HG03064 (cell line): ENCODE measurements around the gene SELENOP.
"Not testable (repeated sequence)": the region's sequence is repeated elsewhere in the genome, so short reads cannot be mapped to it uniquely, and the experiment has no call there.

Experiments
- ATAC-seq: cut with Tn5 transposase; IDR thresholded peaks from one replicate; pipeline ENCODE4 v1.9.1; 2021; ENCODE audit warnings: low read depth; ENCODE audit not compliant: unreplicated experiment

The SELENOP gene

DNA sequence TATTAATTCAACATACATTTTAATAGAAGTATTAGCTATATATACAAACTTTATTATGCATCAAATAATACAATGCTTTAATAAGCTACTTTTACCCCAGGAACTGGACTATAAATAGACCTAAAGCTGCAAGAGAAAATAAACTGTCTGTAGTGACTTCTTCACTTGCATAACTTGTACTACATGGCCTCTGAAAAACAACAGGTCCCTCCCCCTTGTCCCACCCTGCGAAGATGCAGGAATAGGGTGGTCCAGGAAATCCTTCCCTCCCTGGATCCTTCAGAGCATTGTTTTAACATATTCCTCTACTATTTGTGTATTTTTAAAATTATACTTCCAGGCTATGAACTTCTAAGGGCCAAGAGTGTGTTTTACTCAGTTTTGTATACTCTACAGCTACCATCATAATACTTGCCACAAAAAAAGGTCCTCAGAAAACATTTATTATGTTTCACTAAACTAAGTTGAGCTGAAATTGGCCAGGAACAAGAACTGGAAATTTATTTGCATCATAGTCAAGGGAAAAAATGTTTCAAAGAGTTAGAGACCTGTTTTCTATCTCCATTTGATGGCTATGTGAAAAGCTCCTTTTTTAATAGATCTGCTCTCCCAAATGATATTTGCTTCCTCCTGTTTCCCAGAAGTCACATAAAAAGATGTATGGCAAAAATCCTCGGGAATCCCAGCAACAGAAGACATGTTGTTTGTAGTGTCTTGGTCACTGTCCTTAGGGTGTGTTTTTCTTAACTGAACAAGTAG lies 15.2 kb upstream of the SELENOP start:
- no peak for ATAC-seq

GRCh38 chr5:42825422-42826148 lies 13.9 kb upstream of the SELENOP start:
- no peak for ATAC-seq

- ATAC-seq = no peak
Observed at GRCh38 chr5:42824347-42824976, 12.8 kb upstream of the SELENOP start.

GRCh38 chr5:42822548-42822947 lies 10.9 kb upstream of the SELENOP start:
- ATAC-seq = no peak

DNA sequence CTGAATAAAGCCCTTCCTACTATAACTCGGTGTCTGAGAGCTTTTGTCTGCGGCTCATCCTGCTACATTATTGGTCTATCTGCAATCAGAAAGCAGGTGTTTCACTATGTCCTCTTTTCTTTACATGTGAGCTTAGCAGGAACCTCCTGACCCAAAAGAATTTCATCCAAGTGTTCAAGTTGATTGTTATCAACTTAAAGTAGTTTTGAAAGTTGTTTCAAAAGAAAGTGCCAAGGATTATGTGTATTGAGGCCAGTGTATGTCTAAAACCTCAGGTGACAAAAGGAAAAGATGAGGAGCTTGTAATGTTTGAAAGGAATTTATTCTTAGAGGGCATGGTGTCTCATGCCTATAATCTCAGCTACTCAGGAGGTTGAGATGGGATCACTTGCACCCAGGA lies 8.1 kb upstream of the SELENOP start:
- no peak for ATAC-seq

DNA sequence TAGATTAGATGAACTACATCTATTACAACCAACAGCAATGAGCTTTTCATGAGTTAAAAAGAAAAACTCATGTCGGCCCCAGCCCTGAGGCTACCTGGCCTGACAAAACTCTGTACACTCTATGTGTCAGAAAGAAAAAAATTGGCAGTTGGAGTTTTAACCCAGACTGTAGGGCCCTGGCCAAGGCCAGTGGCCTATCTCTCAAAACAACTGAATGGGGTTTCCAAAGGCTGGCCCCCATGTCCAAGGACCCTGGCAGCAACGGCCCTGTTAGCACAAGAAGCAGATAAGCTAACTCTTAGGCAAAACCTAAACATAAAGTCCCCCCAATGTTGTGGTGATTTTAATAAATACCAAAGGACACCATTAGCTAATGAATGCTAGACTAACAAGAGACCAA lies 4.9 kb upstream of the SELENOP start:
- not testable (repeated sequence) for ATAC-seq

DNA sequence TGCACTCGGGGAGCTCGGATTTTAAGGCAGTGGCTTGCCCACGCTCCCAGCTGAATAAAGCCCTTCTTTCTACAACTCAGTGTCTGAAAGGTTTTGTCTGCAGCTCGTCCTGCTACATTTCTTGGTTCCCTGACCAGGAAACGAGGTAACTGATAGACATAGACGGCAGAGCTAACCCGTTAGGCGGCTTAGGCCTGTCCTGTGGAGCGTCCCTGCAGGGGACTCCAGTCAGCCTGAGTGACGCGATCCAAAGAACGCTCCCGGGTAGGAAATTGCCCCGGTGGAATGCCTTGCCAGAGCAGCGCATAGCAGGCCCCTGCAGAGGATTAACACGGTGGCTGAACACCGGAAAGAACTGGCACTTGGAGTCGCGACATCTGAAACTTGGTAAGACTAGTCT lies 1.8 kb upstream of the SELENOP start:
- no peak for ATAC-seq

DNA sequence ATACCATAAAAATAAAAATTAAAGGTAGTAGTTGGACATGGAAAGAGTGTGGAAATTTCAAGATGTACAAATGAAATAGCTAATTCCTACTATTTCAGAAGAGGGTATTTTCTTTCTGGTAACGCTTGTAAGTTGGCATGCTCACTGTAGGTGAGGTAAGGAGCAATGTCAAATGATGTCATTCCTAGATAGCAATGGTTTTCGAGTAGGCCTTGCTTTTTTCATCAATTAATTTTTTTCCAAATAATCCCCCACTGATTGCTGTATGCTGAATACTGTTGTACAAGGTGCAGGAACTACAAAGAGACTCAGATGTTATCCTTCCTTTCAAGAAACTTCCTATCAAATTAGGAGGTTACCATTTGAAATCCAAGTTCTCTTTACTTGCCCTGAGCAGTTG lies 928 bp upstream of the SELENOP start:
- no peak for ATAC-seq

GRCh38 chr5:42810834-42811590 lies 680 bp downstream of the SELENOP start:
- no peak for ATAC-seq

- no peak for ATAC-seq
Observed at GRCh38 chr5:42808888-42809611, 2.6 kb downstream of the SELENOP start.

DNA sequence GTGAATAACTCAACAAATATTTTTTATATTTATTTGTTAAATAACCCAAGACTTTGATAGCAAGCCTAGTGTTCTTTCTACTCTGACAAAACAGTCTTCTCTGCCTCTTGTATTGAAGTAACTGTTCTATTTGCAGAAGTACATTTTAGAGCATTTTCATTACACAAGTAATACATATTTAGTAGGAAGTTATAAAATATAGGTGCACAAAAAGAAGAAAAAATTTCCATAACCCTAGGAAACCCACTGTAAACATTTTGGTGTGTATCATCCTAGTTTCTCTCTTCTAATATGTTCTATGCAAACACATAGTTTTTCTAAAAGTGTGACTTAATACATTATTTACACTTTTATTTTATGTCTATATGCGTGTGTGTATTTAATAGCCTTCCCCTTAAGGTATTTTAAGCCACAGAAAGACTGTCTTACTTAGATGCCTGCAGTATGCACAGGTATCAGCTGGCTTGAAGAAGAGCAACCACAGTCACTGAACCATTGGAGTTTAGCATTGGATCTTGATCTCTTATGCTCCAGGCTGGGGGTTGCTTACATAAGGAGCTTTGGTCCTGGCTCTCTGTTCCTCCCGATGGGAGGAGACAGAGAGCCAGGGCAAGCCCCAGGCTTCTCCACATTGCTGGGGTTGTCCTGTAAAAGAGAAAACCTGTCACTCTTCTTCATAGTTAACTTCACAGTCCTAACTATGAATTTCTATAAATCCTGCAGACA lies 3.8 kb downstream of the SELENOP start:
- no peak for ATAC-seq

DNA sequence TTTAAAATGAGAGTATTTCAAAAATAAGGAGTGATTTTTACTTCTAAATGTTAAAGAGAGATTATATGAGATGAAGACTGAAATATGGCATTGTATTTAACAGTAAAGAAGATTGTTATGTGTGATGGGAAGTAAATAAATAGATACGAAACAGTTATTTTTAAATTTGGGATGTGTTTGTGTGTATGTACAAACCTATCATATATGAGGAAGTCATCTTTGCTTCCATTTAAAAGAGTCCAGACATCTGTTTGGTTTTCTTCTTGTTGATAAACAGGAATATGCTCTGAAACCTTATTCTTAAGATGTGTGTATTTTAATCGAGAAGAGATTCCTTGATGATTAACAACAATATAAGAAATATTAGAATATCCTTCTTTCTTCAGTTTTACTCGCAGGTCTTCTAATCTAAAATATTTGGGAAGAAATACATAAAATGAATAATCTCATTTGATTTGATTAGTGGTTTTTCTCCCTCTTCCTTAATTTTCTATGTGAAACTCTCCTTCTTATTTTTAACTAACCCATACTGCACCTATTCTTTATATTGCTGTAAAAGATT lies 4.9 kb downstream of the SELENOP start:
- ATAC-seq = no peak

- no peak for ATAC-seq
Observed at GRCh38 chr5:42806004-42806700, 5.5 kb downstream of the SELENOP start.

- ATAC-seq = no peak
Observed at GRCh38 chr5:42804717-42805339, 6.9 kb downstream of the SELENOP start.

DNA sequence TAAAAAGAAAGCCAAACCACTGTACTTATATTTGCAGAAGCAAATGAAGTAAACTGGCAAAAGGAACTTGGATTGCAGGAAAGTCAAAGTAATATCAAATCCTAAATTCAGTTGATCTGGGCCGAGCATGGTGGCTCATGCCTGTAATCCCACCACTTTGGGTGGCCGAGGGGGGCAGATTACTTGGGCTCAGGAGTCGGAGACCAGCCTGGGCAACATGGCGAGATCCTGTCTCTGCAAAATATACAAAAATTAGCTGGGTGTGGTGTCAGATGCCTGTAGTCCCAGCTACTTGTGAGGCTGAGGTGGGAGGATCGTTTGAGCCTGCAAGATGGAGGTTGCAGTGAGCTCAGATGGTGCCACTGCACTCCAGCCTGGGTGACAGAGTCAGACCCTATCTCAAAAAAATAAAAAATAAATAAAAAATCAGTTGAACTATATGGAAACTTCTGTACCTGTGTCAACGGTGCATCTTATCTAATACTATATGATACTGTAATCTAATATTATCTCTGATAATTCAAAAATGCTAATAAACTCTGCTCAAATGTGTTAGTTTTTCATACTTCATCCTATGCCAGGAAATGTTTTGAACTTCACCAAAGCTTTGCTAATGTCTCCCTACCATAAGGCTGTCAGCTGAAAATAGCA lies 10.1 kb downstream of the SELENOP start:
- no peak for ATAC-seq

GRCh38 chr5:42800748-42801330 lies 10.9 kb downstream of the SELENOP start:
- ATAC-seq = no peak

GRCh38 chr5:42799668-42800114 lies 12.0 kb downstream of the SELENOP start:
- no peak for ATAC-seq
